ENCODE results near the gene SLC16A3.

Gene SLC16A3

GRCh38 chr17:82282239-82283207, 53.7 kb downstream of the SLC16A3 start:
- TF ChIP-seq, protein P1, sequence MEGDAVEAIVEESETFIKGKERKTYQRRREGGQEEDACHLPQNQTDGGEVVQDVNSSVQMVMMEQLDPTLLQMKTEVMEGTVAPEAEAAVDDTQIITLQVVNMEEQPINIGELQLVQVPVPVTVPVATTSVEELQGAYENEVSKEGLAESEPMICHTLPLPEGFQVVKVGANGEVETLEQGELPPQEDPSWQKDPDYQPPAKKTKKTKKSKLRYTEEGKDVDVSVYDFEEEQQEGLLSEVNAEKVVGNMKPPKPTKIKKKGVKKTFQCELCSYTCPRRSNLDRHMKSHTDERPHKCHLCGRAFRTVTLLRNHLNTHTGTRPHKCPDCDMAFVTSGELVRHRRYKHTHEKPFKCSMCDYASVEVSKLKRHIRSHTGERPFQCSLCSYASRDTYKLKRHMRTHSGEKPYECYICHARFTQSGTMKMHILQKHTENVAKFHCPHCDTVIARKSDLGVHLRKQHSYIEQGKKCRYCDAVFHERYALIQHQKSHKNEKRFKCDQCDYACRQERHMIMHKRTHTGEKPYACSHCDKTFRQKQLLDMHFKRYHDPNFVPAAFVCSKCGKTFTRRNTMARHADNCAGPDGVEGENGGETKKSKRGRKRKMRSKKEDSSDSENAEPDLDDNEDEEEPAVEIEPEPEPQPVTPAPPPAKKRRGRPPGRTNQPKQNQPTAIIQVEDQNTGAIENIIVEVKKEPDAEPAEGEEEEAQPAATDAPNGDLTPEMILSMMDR (IDR thresholded peaks at IDR 0.05): no peak
- no peak for DNase-seq
- Mint-ChIP-seq H3K36me3 (ENCODE audit: low read depth) (peaks cover 11% of the 10 kb centered on the region), H3K9me3 (peaks cover 10% of the 10 kb centered on the region), H3K27ac (no peak overlapping the region), H3K4me1 (peaks cover 55% of the 10 kb centered on the region), H3K4me3 (no peak overlapping the region), H3K27me3 (ENCODE audit: low read depth, poor library complexity) (peaks cover 3% of the 10 kb centered on the region)

- peaks cover 9% of the 10 kb centered on the region for H3K27me3 Mint-ChIP-seq (ENCODE audit: low read depth, poor library complexity)
- TF ChIP-seq, protein P1 (IDR thresholded peaks at IDR 0.05): no peak
- peaks cover 48% of the 10 kb centered on the region for H3K4me1 Mint-ChIP-seq
- H3K9me3 Mint-ChIP-seq: peaks cover 18% of the 10 kb centered on the region
- H3K27ac Mint-ChIP-seq: peak overlapping the region; percentile 80
- H3K36me3 Mint-ChIP-seq (ENCODE audit: low read depth): peaks cover 4% of the 10 kb centered on the region
- no peak overlapping the region for H3K4me3 Mint-ChIP-seq
- no peak for DNase-seq
These were observed 54.4 kb downstream of the SLC16A3 start for GRCh38 chr17:82283208-82283749.

GRCh38 chr17:82285141-82285540, 56.3 kb downstream of the SLC16A3 start:
- H3K36me3 Mint-ChIP-seq (ENCODE audit: low read depth): no peaks in the 10 kb centered on the region
- peaks cover 51% of the 10 kb centered on the region for H3K4me1 Mint-ChIP-seq
- H3K27me3 Mint-ChIP-seq (ENCODE audit: low read depth, poor library complexity): peaks cover 9% of the 10 kb centered on the region
- H3K27ac Mint-ChIP-seq: peak overlapping the region; percentile 97
- peak overlapping the region; percentile 31 for H3K4me3 Mint-ChIP-seq
- peaks cover 18% of the 10 kb centered on the region for H3K9me3 Mint-ChIP-seq
- no peak for DNase-seq
- TF ChIP-seq, protein P1 (IDR thresholded peaks at IDR 0.05): no peak

- H3K27ac Mint-ChIP-seq: no peak overlapping the region
- TF ChIP-seq, protein P1 (IDR thresholded peaks at IDR 0.05): no peak
- H3K4me3 Mint-ChIP-seq: no peak overlapping the region
These were observed 58.4 kb downstream of the SLC16A3 start for GRCh38 chr17:82287013-82287867.

GRCh38 chr17:82287868-82288801, 59.3 kb downstream of the SLC16A3 start:
- TF ChIP-seq, protein P1 (IDR thresholded peaks at IDR 0.05): no peak
- peaks cover 18% of the 10 kb centered on the region for H3K9me3 Mint-ChIP-seq
- DNase-seq: no peak
- H3K4me1 Mint-ChIP-seq: peaks cover 47% of the 10 kb centered on the region
- no peaks in the 10 kb centered on the region for H3K36me3 Mint-ChIP-seq (ENCODE audit: low read depth)
- no peak overlapping the region for H3K4me3 Mint-ChIP-seq
- no peak overlapping the region for H3K27ac Mint-ChIP-seq
- H3K27me3 Mint-ChIP-seq (ENCODE audit: low read depth, poor library complexity): peaks cover 9% of the 10 kb centered on the region

More at GRCh38 chr17:82287013-82287867, 58.4 kb downstream of the SLC16A3 start:
- Mint-ChIP-seq H3K36me3 (ENCODE audit: low read depth) (no peaks in the 10 kb centered on the region), H3K4me1 (peaks cover 47% of the 10 kb centered on the region), H3K27me3 (ENCODE audit: low read depth, poor library complexity) (peaks cover 9% of the 10 kb centered on the region), H3K9me3 (peaks cover 18% of the 10 kb centered on the region)
- no peak for DNase-seq
